ENCODE measurements around the gene MDC1.

DNA sequence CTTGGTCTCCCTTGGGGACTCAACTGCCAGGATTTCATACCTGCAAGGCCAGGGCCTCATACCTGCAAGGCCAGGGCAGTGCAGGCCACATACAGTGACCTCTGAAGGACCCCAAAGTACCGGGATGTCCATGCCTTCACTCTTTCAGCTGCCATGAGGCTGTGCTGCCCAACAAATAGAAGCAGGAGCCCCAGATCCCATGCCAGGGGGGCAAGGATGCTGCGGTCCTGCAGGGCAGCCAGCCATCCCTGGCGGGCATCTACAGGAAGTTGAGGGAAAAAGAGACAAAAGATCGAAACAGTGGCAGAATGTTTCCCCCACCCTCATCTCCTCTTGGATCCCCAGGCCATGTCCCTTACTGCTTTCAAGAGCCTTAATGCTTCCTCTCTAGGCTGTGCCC, 27.1 kb downstream of the MDC1 start:
- TF ChIP-seq, protein P1, sequence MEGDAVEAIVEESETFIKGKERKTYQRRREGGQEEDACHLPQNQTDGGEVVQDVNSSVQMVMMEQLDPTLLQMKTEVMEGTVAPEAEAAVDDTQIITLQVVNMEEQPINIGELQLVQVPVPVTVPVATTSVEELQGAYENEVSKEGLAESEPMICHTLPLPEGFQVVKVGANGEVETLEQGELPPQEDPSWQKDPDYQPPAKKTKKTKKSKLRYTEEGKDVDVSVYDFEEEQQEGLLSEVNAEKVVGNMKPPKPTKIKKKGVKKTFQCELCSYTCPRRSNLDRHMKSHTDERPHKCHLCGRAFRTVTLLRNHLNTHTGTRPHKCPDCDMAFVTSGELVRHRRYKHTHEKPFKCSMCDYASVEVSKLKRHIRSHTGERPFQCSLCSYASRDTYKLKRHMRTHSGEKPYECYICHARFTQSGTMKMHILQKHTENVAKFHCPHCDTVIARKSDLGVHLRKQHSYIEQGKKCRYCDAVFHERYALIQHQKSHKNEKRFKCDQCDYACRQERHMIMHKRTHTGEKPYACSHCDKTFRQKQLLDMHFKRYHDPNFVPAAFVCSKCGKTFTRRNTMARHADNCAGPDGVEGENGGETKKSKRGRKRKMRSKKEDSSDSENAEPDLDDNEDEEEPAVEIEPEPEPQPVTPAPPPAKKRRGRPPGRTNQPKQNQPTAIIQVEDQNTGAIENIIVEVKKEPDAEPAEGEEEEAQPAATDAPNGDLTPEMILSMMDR (IDR thresholded peaks at IDR 0.05) = no peak
- TF ChIP-seq RCOR1 (IDR thresholded peaks at IDR 0.05; ENCODE audit: low read length) = no peak

Measured in SK-N-SH (cell line).